Stomach (tissue), 9 donors: ENCODE data around the gene PSMD8. TPM values are rescaled to one million over a fixed set of nuclear protein-coding genes. Genes with fewer than 3 reads are reported as not detected.
A peak's percentile ranks its signal among the peaks of the same experiment; 100 is the strongest.

ENCODE experiments used
- DNase-seq, 2 donors: peaks; one replicate each; pipeline versions ENCODE4 v3.0.0 to v3.0.0-alpha.2; 2013 to 2019
- H3K27ac ChIP-seq, 5 donors: fragments of 200-600 bp in 4 of 5; sonication (generic) in 4 of 5; one replicate each; pipeline ENCODE4 v1.5.1; 2013 to 2019; ENCODE audit warnings: mild to moderate bottlenecking in 1 of 5, moderate library complexity in 1 of 5
- H3K27me3 ChIP-seq, 3 donors: fragments of 200-600 bp; sonication (generic); one replicate each; pipeline ENCODE4 v1.5.1; 2017 to 2019; ENCODE audit warnings: mixed run types in 1 of 3
- H3K36me3 ChIP-seq, 4 donors: fragments of 200-600 bp; sonication (generic); 1 replicate in 3 of 4; 2 replicates in 1 of 4; pipeline ENCODE4 v1.5.1; 2016 to 2019
- H3K4me1 ChIP-seq, 4 donors: fragments of 200-600 bp; sonication (generic); one replicate each; pipeline ENCODE4 v1.5.1; 2016 to 2019
- H3K4me3 ChIP-seq, 4 donors: fragments of 200-600 bp; sonication (generic) in 3 of 4; one replicate each; pipeline ENCODE4 v1.5.1; 2016 to 2019; ENCODE audit warnings: mild to moderate bottlenecking in 1 of 4
- H3K9me3 ChIP-seq, 4 donors: fragments of 200-600 bp; sonication (generic); one replicate each; pipeline ENCODE4 v1.5.1; 2016 to 2019
- EP300 ChIP-seq: sonication (generic); formaldehyde crosslinking; IDR thresholded peaks from one replicate; pipeline ENCODE4 v1.6.1; 2017; ENCODE audit warnings: antibody characterized with exemption
- POLR2A ChIP-seq, 4 donors: fragments of 450-650 bp; IDR thresholded peaks; one replicate each; pipeline ENCODE4 v1.6.1; 2016; ENCODE audit warnings: antibody characterized with exemption in 4 of 4, control low read depth in 2 of 4, mild to moderate bottlenecking in 1 of 4, moderate library complexity in 1 of 4
- POLR2AphosphoS5 ChIP-seq, 3 donors: sonication (generic); formaldehyde crosslinking; IDR thresholded peaks; one replicate each; pipeline ENCODE4 v1.6.1; 2016; ENCODE audit warnings: antibody characterized with exemption in 3 of 3
- WGBS, 5 donors: extraction: QIAGEN DNeasy Blood & Tissue Kit in 3 of 5; methylation state at CpG; one replicate each; pipeline versions ENCODE4 v1.1.5 to v1.1.7; 2013 to 2018; 5-methylcytosine and 5-hydroxymethylcytosine counted together
- intact Hi-C: fragments of 100-400 bp; cut with DNase I; formaldehyde crosslinking; loops from one replicate; pipeline ENCODE4 v1.15.1; 2023; ENCODE audit warnings: low total_unique reads
- polyA plus RNA-seq, 3 donors: library from polyadenylated mRNA; stranded (reverse); fragments of 200-250 nt; gene quantifications; one replicate each; pipeline ENCODE4 v1.2.3, GENCODE V29; 2013
- total RNA-seq, 5 donors: library from RNA; depleted of rRNA; stranded (reverse); fragments of >200 nt; gene quantifications; one replicate each; pipeline versions ENCODE4 v1.1.0 to v1.2.3, GENCODE V29; 2014 to 2016
- TF ChIP-seq, protein P1 (sequence below), 7 experiments: fragments of 450-650 bp in 4 of 7; fragments of 200-600 bp in 3 of 7; sonication (generic) in 3 of 7; IDR thresholded peaks; one replicate each; pipeline ENCODE4 v1.5.1; 2016 to 2019; ENCODE audit warnings: antibody characterized with exemption in 7 of 7, control low read depth in 2 of 7, mild to moderate bottlenecking in 1 of 7
- donor health status: healthy with polysubstance abuse.
- donor health status: Bipolar disorder and iron deficiency.
- donor health status: healthy.

The PSMD8 gene
- total and polyA plus RNA-seq, 8 donors, result 10.7 to 282 (median 108) TPM

DNA sequence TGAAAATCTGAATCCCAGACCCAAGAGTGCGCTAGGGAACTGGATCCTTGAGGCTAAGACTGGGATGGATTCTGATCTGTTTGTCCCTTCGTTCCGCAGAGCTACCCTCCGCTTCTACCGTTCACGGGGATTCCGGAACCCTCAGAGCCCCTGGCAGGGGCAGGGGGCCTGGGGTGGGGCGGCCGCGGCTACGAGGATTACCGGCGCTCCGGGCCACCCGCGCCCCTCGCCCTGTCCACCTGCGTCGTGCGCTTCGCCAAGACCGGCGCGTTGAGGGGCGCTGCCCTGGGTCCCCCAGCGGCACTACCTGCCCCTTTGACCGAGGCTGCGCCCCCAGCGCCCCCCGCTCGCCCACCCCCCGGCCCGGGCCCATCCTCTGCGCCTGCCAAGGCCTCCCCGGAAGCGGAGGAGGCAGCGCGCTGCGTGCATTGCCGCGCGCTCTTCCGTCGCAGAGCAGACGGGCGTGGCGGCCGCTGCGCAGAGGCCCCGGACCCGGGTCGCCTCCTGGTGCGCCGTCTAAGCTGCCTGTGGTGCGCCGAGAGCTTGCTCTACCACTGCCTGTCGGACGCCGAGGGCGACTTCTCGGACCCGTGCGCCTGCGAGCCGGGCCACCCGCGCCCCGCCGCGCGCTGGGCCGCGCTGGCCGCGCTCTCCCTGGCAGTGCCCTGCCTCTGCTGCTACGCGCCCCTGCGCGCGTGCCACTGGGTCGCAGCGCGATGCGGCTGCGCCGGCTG is 21.2 kb downstream of the PSMD8 start:
- TF ChIP-seq POLR2AphosphoS5 (IDR thresholded peaks at IDR 0.05), result no peak
- TF ChIP-seq, protein P1, sequence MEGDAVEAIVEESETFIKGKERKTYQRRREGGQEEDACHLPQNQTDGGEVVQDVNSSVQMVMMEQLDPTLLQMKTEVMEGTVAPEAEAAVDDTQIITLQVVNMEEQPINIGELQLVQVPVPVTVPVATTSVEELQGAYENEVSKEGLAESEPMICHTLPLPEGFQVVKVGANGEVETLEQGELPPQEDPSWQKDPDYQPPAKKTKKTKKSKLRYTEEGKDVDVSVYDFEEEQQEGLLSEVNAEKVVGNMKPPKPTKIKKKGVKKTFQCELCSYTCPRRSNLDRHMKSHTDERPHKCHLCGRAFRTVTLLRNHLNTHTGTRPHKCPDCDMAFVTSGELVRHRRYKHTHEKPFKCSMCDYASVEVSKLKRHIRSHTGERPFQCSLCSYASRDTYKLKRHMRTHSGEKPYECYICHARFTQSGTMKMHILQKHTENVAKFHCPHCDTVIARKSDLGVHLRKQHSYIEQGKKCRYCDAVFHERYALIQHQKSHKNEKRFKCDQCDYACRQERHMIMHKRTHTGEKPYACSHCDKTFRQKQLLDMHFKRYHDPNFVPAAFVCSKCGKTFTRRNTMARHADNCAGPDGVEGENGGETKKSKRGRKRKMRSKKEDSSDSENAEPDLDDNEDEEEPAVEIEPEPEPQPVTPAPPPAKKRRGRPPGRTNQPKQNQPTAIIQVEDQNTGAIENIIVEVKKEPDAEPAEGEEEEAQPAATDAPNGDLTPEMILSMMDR (IDR thresholded peaks at IDR 0.05), result no peak
- TF ChIP-seq POLR2A (IDR thresholded peaks at IDR 0.05), result no peak
- TF ChIP-seq EP300, result no peak
- peak in 1 of 2 donors; percentile 61 for DNase-seq

DNA sequence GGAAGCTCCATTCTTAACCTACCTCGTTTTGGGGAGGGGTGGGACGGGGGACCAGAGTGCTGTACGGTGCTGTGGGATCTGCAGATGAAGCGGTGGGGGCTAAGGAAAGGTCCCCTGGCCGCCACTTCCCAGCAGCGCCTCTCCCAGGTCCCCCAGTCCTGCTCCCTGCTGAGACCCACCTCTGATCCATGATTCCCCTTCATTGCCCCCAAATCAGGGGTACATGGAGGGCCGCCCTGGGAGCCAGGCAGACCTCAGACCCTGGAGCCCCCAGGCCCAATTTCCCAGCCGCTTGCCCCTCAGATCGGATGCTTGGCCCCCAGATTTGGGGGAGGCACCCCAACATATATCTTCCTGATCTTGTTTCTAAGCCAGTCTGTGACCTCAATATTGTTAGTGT is 24.7 kb downstream of the PSMD8 start:
- Histone ChIP-seq H3K27ac (no peak overlapping the region), H3K4me1 (peaks cover 2 to 28% (median 17%) of the 10 kb centered on the region in 4 donors), H3K4me3 (no peak overlapping the region), H3K9me3 (no peaks in the 10 kb centered on the region), H3K36me3 (no peaks in the 10 kb centered on the region), H3K27me3 (peaks cover 14 to 69% (median 51%) of the 10 kb centered on the region in 3 donors)
- DNase-seq, result no peak
- intact Hi-C loops, result no loop called here
- 43 to 79% (median 58%) methylated on average over 5 to 9 of the region's 9 CpGs for WGBS, 5 donors
- TF ChIP-seq POLR2A (IDR thresholded peaks at IDR 0.05) (no peak), POLR2AphosphoS5 (IDR thresholded peaks at IDR 0.05) (no peak), EP300 (no peak)
- TF ChIP-seq, protein P1 (IDR thresholded peaks at IDR 0.05), result no peak

More for the DNA sequence above, 21.2 kb downstream of the PSMD8 start:
- H3K27me3 ChIP-seq, result peaks cover 14 to 85% (median 51%) of the 10 kb centered on the region in 3 donors
- intact Hi-C loops, result no loop called here
- H3K36me3 ChIP-seq, result no peaks in the 10 kb centered on the region
- WGBS, 5 donors, result 4 to 23% (median 7%) methylated on average over 7 to 86 of the region's 86 CpGs
- peaks cover 0 to 17% (median 7%) of the 10 kb centered on the region in 4 donors for H3K4me1 ChIP-seq
- peak overlapping the region in 1 of 5 donors; percentile 2 for H3K27ac ChIP-seq
- H3K4me3 ChIP-seq, result peak overlapping the region in 3 of 4 donors; percentile 18 to 33 (median 28)
- H3K9me3 ChIP-seq, result no peaks in the 10 kb centered on the region

DNA sequence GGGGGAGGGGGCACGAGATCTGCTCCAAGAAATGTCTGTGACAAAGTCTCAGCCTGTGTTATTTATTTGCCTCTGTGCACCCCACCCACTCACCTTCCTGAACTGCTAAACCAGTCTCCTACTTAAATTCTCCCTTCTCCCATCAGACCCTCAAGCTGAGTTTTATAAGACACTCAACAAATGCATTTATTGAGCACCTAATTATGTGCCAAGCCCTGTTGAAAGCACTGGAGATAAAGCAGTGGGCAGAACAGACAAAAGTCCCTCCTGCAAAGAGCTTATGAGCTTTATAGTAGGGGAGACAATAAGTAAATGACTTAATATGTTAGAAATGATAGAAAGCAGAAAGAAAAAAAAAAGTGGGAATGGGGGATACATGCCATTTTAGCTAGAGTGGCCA is 25.2 kb downstream of the PSMD8 start:
- no peak for DNase-seq
- H3K9me3 ChIP-seq, result no peaks in the 10 kb centered on the region
- H3K4me3 ChIP-seq, result no peak overlapping the region
- H3K27me3 ChIP-seq, result peaks cover 12 to 64% (median 48%) of the 10 kb centered on the region in 3 donors
- no peak overlapping the region for H3K27ac ChIP-seq
- peaks cover 7 to 31% (median 19%) of the 10 kb centered on the region in 4 donors for H3K4me1 ChIP-seq
- intact Hi-C loops, result no loop called here
- TF ChIP-seq EP300 (no peak), POLR2A (IDR thresholded peaks at IDR 0.05) (no peak), POLR2AphosphoS5 (IDR thresholded peaks at IDR 0.05) (no peak)
- TF ChIP-seq, protein P1 (IDR thresholded peaks at IDR 0.05), result no peak
- 42 to 79% (median 64%) methylated on average over 1 of the region's 1 CpG for WGBS, 5 donors
- H3K36me3 ChIP-seq, result no peaks in the 10 kb centered on the region

DNA sequence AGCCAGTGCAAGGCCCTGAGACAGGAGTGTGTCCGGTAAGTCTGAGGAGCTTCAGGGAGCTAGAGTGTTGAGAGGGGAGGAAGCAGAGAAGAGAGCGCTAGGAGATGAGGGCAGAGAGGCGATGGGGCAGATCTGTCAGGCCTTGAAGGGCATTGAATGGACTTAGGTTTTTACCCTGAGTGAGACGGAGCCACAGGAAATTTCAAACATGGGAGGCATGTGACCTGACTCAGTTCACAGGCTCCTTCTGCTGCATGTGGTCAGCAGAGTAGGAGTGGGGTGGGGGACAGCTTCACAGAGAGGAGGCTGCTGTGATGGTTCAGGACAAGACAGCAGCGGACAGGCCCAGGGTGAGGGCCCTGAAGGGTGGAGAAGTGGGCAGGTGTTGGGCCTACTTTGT is 26.0 kb downstream of the PSMD8 start:
- Histone ChIP-seq H3K4me1 (peaks cover 10 to 27% (median 18%) of the 10 kb centered on the region in 4 donors), H3K27ac (no peak overlapping the region), H3K36me3 (peaks cover 2 to 8% (median 5%) of the 10 kb centered on the region in 4 donors), H3K27me3 (peaks cover 6 to 56% (median 40%) of the 10 kb centered on the region in 3 donors), H3K4me3 (no peak overlapping the region), H3K9me3 (no peaks in the 10 kb centered on the region)
- WGBS, 5 donors, result 67 to 82% (median 78%) methylated on average over 5 of the region's 5 CpGs
- intact Hi-C loops, result no loop called here
- DNase-seq, result no peak
- TF ChIP-seq, protein P1 (IDR thresholded peaks at IDR 0.05), result no peak
- TF ChIP-seq POLR2AphosphoS5 (IDR thresholded peaks at IDR 0.05) (no peak), POLR2A (IDR thresholded peaks at IDR 0.05) (no peak), EP300 (no peak)
